ENCODE results near the gene POFUT2. TPM values are rescaled to one million over a fixed set of nuclear protein-coding genes. Genes with fewer than 3 reads are reported as not detected.

POFUT2 gene
- total RNA-seq, 2 donors from 2014 or later: 49.0 to 73.3 TPM

DNA sequence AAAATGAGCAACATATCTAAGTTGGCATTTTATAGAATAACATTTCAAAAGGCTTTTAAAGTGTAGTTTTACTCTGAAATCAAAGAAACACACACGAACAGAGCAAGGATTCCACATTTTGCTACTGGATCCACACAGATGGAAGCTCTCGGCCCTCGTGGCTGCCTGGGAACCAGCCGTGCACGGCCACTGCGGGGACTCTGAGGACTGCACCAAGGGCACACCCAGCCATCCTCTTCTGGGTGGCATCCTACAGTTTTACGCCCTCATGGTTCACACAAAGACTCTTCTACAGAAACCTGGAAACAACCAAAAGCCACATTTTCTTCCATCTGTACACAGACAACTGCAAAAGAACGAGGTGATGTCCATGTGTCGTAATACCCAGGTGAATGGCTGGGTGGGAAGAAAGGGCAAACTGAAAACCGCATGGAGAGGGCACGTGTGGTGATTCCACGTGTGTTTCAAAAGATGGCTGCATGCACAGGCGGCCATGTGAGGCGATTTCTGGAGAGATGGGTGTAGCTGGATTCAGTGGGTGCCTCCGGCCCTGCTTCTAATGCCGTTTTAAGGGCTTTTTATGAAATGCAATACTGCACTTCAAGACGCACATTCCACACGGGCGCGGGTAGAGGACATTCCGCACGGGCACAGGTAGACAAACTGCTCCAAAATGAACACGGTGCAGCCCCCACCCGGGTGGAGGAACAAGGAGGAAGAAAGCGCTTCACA lies 8.1 kb downstream of the POFUT2 start:
- 95 to 97% methylated on average over 18 to 25 of the region's 25 CpGs for whole genome bisulfite sequencing, 2 experiments (ENCODE audit: insufficient coverage in 1 of 2, insufficient read length in 1 of 2)
- no peaks in the 10 kb centered on the region for H3K27me3 ChIP-seq (ENCODE audit: control insufficient read depth, insufficient read depth, low read length, poor library complexity, severe bottlenecking)
- H3K4me3 ChIP-seq (ENCODE audit: low read length): no peak overlapping the region
- Mint-ChIP-seq H3K27ac (no peak overlapping the region), H3K9me3 (no peaks in the 10 kb centered on the region), H3K27me3 (ENCODE audit: insufficient read depth) (no peaks in the 10 kb centered on the region), H3K4me1 (no peaks in the 10 kb centered on the region), H3K36me3 (ENCODE audit: low read depth) (peaks cover 64% of the 10 kb centered on the region), H3K4me3 (no peak overlapping the region)
- peaks cover 10% of the 10 kb centered on the region for H3K9me3 ChIP-seq (ENCODE audit: control insufficient read depth, low read length)
- DNase-seq: peak; percentile 30
- H3K27ac ChIP-seq (ENCODE audit: low read depth, low read length): no peak overlapping the region
- TF ChIP-seq, protein P1, sequence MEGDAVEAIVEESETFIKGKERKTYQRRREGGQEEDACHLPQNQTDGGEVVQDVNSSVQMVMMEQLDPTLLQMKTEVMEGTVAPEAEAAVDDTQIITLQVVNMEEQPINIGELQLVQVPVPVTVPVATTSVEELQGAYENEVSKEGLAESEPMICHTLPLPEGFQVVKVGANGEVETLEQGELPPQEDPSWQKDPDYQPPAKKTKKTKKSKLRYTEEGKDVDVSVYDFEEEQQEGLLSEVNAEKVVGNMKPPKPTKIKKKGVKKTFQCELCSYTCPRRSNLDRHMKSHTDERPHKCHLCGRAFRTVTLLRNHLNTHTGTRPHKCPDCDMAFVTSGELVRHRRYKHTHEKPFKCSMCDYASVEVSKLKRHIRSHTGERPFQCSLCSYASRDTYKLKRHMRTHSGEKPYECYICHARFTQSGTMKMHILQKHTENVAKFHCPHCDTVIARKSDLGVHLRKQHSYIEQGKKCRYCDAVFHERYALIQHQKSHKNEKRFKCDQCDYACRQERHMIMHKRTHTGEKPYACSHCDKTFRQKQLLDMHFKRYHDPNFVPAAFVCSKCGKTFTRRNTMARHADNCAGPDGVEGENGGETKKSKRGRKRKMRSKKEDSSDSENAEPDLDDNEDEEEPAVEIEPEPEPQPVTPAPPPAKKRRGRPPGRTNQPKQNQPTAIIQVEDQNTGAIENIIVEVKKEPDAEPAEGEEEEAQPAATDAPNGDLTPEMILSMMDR (conservative IDR thresholded peaks at IDR 0.05): no peak
- H3K4me1 ChIP-seq (ENCODE audit: control insufficient read depth, insufficient read depth, low read length): no peaks in the 10 kb centered on the region
- no peak overlapping the region for H3K9ac ChIP-seq (ENCODE audit: extremely low read depth, low read length, poor library complexity, severe bottlenecking)
- H3K36me3 ChIP-seq (ENCODE audit: control insufficient read depth, insufficient read depth, low read length): peaks cover 91% of the 10 kb centered on the region

DNA sequence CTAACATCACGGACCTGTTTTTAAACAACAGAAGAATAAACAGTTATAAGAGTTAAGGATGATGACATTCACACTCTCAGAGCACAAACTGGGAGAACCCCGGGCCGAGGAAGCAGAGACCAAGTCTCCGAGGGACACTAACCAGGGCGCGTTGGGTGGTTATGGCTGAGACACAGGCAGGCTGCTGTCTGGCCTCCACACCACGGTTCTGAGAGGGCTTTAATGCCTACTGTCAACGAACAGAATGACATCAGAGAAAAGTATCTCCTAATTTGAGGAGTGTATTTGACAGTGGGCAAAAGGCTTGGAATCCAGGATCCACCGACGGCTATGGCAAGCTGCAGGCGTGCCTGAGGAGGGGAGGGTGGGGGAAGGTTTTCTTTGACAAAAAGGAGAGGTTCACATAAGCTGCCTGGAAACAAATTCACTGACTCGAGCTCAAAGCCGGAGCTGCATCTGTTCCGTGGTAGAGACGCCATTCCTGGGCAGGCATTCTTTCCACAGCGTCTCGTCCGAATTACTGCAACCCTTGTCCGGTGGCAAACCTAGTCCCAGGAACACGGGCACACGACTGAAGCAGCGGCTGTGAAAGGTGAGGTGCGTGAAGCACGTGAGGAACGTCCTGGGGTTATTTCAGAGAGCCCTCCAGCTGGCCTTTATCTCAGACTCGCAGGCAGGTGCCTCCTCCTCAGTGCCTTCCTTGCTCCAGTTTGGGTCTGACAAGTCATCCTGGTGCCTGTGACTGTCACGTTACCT lies 9.4 kb downstream of the POFUT2 start:
- peak; percentile 39 for DNase-seq
- Histone ChIP-seq H3K9me3 (ENCODE audit: control insufficient read depth, low read length) (peaks cover 23% of the 10 kb centered on the region), H3K27ac (ENCODE audit: low read depth, low read length) (no peak overlapping the region), H3K4me3 (ENCODE audit: low read length) (no peak overlapping the region), H3K36me3 (ENCODE audit: control insufficient read depth, insufficient read depth, low read length) (peaks cover 91% of the 10 kb centered on the region), H3K4me1 (ENCODE audit: control insufficient read depth, insufficient read depth, low read length) (no peaks in the 10 kb centered on the region), H3K27me3 (ENCODE audit: control insufficient read depth, insufficient read depth, low read length, poor library complexity, severe bottlenecking) (no peaks in the 10 kb centered on the region), H3K9ac (ENCODE audit: extremely low read depth, low read length, poor library complexity, severe bottlenecking) (no peak overlapping the region)
- H3K27ac Mint-ChIP-seq: no peak overlapping the region
- H3K4me3 Mint-ChIP-seq: no peak overlapping the region
- TF ChIP-seq, protein P1 (conservative IDR thresholded peaks at IDR 0.05): no peak
- no peaks in the 10 kb centered on the region for H3K4me1 Mint-ChIP-seq
- H3K9me3 Mint-ChIP-seq: no peaks in the 10 kb centered on the region
- H3K27me3 Mint-ChIP-seq (ENCODE audit: insufficient read depth): no peaks in the 10 kb centered on the region
- peaks cover 54% of the 10 kb centered on the region for H3K36me3 Mint-ChIP-seq (ENCODE audit: low read depth)
- 95% methylated on average over 26 of the region's 27 CpGs for WGBS, 2 experiments (ENCODE audit: insufficient coverage in 1 of 2, insufficient read length in 1 of 2)

DNA sequence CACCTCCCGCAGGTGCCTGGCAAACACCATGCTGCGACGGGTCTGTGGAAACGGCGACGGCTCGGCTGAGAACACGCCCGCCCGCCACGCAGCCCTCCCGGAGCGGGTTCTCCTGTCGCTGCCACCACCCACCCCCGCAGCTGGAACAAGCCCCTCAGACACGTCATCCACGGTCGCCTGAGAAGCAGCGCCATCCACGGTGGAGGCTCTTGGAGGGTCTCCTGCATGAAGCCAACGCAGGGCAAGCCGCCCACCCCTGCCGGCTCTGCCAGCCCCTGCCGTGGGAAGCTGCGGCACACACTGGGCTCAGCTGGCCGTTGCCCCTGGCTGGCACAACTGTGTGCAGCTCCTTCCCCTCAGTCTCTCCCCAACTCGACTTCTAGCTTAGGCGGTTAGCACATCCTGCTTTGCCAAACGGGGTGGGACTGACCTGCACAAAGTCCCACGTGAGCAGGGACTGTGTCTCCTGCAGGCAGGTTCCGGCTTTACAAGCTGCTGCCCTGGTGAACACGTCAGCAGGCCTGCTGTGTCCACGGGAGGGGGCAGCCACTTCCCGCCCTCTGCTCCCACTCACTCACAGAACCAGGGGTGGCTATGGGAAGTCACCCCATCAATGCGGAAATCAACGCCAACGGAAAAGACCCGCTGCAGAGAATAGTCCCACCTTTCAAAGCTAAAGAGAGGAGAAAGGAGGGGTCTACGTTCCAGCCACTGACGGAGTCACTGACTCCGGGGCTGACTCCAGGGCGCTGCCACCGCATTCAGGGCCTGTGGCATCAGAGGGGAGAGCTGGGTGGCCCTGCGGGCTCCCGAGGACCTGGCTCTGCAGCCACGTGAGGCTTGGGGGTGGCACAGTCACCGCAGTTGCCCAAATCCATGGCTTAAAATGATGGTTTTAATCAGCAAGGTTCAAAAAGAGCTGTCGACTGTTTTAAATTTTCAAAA lies 10.3 kb downstream of the POFUT2 start:
- WGBS, 2 experiments (ENCODE audit: insufficient coverage in 1 of 2, insufficient read length in 1 of 2): 96 to 97% methylated on average over 36 to 48 of the region's 48 CpGs
- Histone ChIP-seq H3K9ac (ENCODE audit: extremely low read depth, low read length, poor library complexity, severe bottlenecking) (no peak overlapping the region), H3K4me3 (ENCODE audit: low read length) (no peak overlapping the region), H3K36me3 (ENCODE audit: control insufficient read depth, insufficient read depth, low read length) (peaks cover 95% of the 10 kb centered on the region), H3K4me1 (ENCODE audit: control insufficient read depth, insufficient read depth, low read length) (no peaks in the 10 kb centered on the region), H3K27me3 (ENCODE audit: control insufficient read depth, insufficient read depth, low read length, poor library complexity, severe bottlenecking) (no peaks in the 10 kb centered on the region), H3K27ac (ENCODE audit: low read depth, low read length) (no peak overlapping the region), H3K9me3 (ENCODE audit: control insufficient read depth, low read length) (peaks cover 33% of the 10 kb centered on the region)
- H3K4me1 Mint-ChIP-seq: no peaks in the 10 kb centered on the region
- H3K4me3 Mint-ChIP-seq: no peak overlapping the region
- TF ChIP-seq, protein P1 (conservative IDR thresholded peaks at IDR 0.05): no peak
- peak; percentile 32 for DNase-seq
- H3K9me3 Mint-ChIP-seq: no peaks in the 10 kb centered on the region
- peaks cover 48% of the 10 kb centered on the region for H3K36me3 Mint-ChIP-seq (ENCODE audit: low read depth)
- no peaks in the 10 kb centered on the region for H3K27me3 Mint-ChIP-seq (ENCODE audit: insufficient read depth)
- no peak overlapping the region for H3K27ac Mint-ChIP-seq

Data from endodermal cell (in vitro differentiated cells).